HEK293 (cell line): Measurements from ENCODE around the gene LCN2.

Experiments used
- CTCF ChIA-PET: fragments of 350-600 bp; formaldehyde crosslinking; extraction: SDS; loops from one replicate; lab custom pipeline; 2021; ENCODE audit warnings: antibody characterized with exemption; lab: Yijun Ruan, JAX
- POLR2A ChIA-PET: fragments of 300-600 bp; formaldehyde crosslinking; extraction: SDS; loops from one replicate; lab custom pipeline; 2020; ENCODE audit warnings: antibody characterized with exemption, inconsistent platforms; lab: Yijun Ruan, JAX
- H3K27ac ChIP-seq: fragments of 200-500 bp; sonication (Bioruptor generic); 2 replicates; pipeline ENCODE4 v1.5.1; 2014; ENCODE audit warnings: low read depth, low read length, control low read depth, inconsistent platforms; ENCODE audit errors: extremely low read depth
- H3K36me3 ChIP-seq, 2 experiments: fragments of 200-500 bp in 1 of 2; sonication (Bioruptor generic) in 1 of 2; 1 replicate in 1 of 2; 2 replicates in 1 of 2; pipeline ENCODE4 v1.5.1; 2014 to 2017; ENCODE audit warnings: inconsistent platforms in 2 of 2, low read length in 2 of 2; ENCODE audit not compliant: control insufficient read depth in 2 of 2, insufficient read depth in 1 of 2
- H3K4me1 ChIP-seq: fragments of 200-500 bp; sonication (Bioruptor generic); 2 replicates; pipeline ENCODE4 v1.5.1; 2014; ENCODE audit warnings: mild to moderate bottlenecking, low read length, inconsistent platforms; ENCODE audit not compliant: control insufficient read depth, insufficient read depth
- H3K4me3 ChIP-seq: 2 replicates; pipeline ENCODE4 v1.5.1; 2011; ENCODE audit warnings: low read depth, mild to moderate bottlenecking, control low read depth, low read length, moderate library complexity
- H3K9me3 ChIP-seq: fragments of 200-500 bp; sonication (Bioruptor generic); 2 replicates; pipeline ENCODE4 v1.5.1; 2014; ENCODE audit warnings: low read depth, low read length, inconsistent platforms; ENCODE audit not compliant: control insufficient read depth, insufficient read depth
- EGR2 ChIP-seq: fragments of 450-650 bp; formaldehyde crosslinking; IDR thresholded peaks from 2 replicates; pipeline ENCODE4 v1.5.1; 2016; ENCODE audit warnings: low read depth, missing biosample characterization, missing genetic modification characterization
- FEZF1 ChIP-seq: fragments of 450-650 bp; formaldehyde crosslinking; IDR thresholded peaks from 2 replicates; pipeline ENCODE4 v1.5.1; 2016; ENCODE audit warnings: missing biosample characterization, missing genetic modification characterization
- HOXA7 ChIP-seq: sonication (generic); formaldehyde crosslinking; IDR thresholded peaks from 2 replicates; pipeline ENCODE4 v1.8.1; 2022; ENCODE audit warnings: missing genetic modification reagents, borderline replicate concordance
- HOXD13 ChIP-seq: sonication (generic); formaldehyde crosslinking; IDR thresholded peaks from 2 replicates; pipeline ENCODE4 v1.8.0; 2022; ENCODE audit warnings: missing genetic modification reagents, borderline replicate concordance
- KLF1 ChIP-seq: fragments of 450-650 bp; formaldehyde crosslinking; IDR thresholded peaks from 2 replicates; pipeline ENCODE4 v1.5.1; 2016; ENCODE audit warnings: missing biosample characterization, missing genetic modification characterization
- KLF10 ChIP-seq: fragments of 450-650 bp; IDR thresholded peaks from 2 replicates; pipeline ENCODE4 v1.5.1; 2018; ENCODE audit warnings: missing biosample characterization, mild to moderate bottlenecking, missing genetic modification characterization
- TCF7L2 ChIP-seq: IDR thresholded peaks from 2 replicates; pipeline ENCODE4 v1.6.1; 2011; ENCODE audit warnings: low read depth, mild to moderate bottlenecking, inconsistent platforms, low read length, moderate library complexity, borderline replicate concordance
- ZBTB44 ChIP-seq: fragments of 450-650 bp; IDR thresholded peaks from 2 replicates; pipeline ENCODE4 v1.5.1; 2018; ENCODE audit warnings: missing biosample characterization, mild to moderate bottlenecking, missing genetic modification characterization
- ZBTB48 ChIP-seq: fragments of 450-650 bp; formaldehyde crosslinking; IDR thresholded peaks from 2 replicates; pipeline ENCODE4 v1.5.1; 2016; ENCODE audit warnings: missing biosample characterization, missing genetic modification characterization
- ZIC2 ChIP-seq: fragments of 450-650 bp; formaldehyde crosslinking; IDR thresholded peaks from 2 replicates; pipeline ENCODE4 v1.5.1; 2016; ENCODE audit warnings: missing biosample characterization, missing genetic modification characterization
- ZNF19 ChIP-seq: fragments of 450-650 bp; formaldehyde crosslinking; IDR thresholded peaks from 2 replicates; pipeline ENCODE4; 2016; ENCODE audit warnings: missing biosample characterization, missing genetic modification characterization, low read depth
- ZNF292 ChIP-seq: fragments of 450-650 bp; formaldehyde crosslinking; IDR thresholded peaks from 2 replicates; pipeline ENCODE4 v1.5.1; 2016; ENCODE audit warnings: low read depth, missing biosample characterization, missing genetic modification characterization, borderline replicate concordance
- ZNF555 ChIP-seq: fragments of 450-650 bp; formaldehyde crosslinking; conservative IDR thresholded peaks from 2 replicates; pipeline ENCODE4 v1.5.1; 2017; ENCODE audit warnings: missing biosample characterization, mild to moderate bottlenecking, missing genetic modification characterization, inconsistent platforms
- ZNF596 ChIP-seq: fragments of 450-650 bp; IDR thresholded peaks from 2 replicates; pipeline ENCODE4 v1.5.0; 2018; ENCODE audit warnings: missing biosample characterization, mild to moderate bottlenecking, missing genetic modification characterization, moderate library complexity
- ZNF639 ChIP-seq: fragments of 450-650 bp; formaldehyde crosslinking; IDR thresholded peaks from 2 replicates; pipeline ENCODE4 v1.5.1; 2016; ENCODE audit warnings: missing biosample characterization, missing genetic modification characterization
- ZNF76 ChIP-seq: fragments of 450-650 bp; formaldehyde crosslinking; IDR thresholded peaks from 2 replicates; pipeline ENCODE4; 2016; ENCODE audit warnings: low read depth, missing biosample characterization, missing genetic modification characterization, borderline replicate concordance
- TF ChIP-seq, protein P1 (sequence below): fragments of 450-650 bp; formaldehyde crosslinking; IDR thresholded peaks from 2 replicates; pipeline ENCODE4 v1.5.1; 2016; ENCODE audit warnings: missing biosample characterization, missing genetic modification characterization, low read depth
- TF ChIP-seq, protein P2 (sequence below): fragments of 450-650 bp; formaldehyde crosslinking; IDR thresholded peaks from 2 replicates; pipeline ENCODE4 v1.5.1; 2017; ENCODE audit warnings: missing biosample characterization, missing genetic modification characterization

Gene LCN2

DNA sequence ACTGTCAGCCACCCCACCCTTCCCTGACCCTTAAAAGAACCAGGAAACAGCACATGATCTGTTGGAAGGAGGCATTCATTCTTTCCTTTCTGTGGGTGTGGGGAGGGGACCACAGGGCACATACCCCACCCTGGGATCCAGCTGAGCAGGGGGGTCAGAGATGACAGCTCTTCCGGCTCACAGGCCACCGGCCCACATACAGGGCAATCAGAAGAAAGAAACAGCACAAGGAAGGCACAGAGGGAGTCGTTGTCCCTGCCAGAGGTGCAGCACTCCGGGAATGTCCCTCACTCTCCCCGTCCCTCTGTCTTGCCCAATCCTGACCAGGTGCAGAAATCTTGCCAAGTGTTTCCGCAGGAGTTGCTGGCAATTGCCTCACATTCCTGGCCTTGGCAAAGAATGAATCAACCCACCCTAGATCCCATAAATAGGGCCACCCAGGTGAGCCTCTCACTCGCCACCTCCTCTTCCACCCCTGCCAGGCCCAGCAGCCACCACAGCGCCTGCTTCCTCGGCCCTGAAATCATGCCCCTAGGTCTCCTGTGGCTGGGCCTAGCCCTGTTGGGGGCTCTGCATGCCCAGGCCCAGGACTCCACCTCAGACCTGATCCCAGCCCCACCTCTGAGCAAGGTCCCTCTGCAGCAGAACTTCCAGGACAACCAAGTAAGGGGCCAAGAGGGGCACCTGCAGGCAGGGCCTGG is at the start of gene LCN2:
Gene LCN2 (plus strand): TSS at position 453 of the 701 bp plus-strand sequence. CDS start 73 bp downstream, at position 526.
- Histone ChIP-seq H3K9me3 (no peaks in the 10 kb centered on the region), H3K27ac (no peak within 1 kb of the TSS), H3K4me1 (no peaks in the 10 kb centered on the region), H3K4me3 (no peak within 1 kb of the TSS), H3K36me3 (no peaks in the 10 kb centered on the region)
- ChIA-PET CTCF (interaction anchor here (0.5 to 0.7 kb wide), 2 partner anchors 9 to 1847 kb away, joined by 4 to 5 read pairs; no protein-coding TSS in a partner anchor), POLR2A (no interaction called here)
- TF ChIP-seq, protein P1, sequence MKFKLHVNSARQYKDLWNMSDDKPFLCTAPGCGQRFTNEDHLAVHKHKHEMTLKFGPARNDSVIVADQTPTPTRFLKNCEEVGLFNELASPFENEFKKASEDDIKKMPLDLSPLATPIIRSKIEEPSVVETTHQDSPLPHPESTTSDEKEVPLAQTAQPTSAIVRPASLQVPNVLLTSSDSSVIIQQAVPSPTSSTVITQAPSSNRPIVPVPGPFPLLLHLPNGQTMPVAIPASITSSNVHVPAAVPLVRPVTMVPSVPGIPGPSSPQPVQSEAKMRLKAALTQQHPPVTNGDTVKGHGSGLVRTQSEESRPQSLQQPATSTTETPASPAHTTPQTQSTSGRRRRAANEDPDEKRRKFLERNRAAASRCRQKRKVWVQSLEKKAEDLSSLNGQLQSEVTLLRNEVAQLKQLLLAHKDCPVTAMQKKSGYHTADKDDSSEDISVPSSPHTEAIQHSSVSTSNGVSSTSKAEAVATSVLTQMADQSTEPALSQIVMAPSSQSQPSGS (tag by site-specific recombination), result no peak
- peak; percentile 84 for TF ChIP-seq ZIC2 (tag by site-specific recombination)

DNA sequence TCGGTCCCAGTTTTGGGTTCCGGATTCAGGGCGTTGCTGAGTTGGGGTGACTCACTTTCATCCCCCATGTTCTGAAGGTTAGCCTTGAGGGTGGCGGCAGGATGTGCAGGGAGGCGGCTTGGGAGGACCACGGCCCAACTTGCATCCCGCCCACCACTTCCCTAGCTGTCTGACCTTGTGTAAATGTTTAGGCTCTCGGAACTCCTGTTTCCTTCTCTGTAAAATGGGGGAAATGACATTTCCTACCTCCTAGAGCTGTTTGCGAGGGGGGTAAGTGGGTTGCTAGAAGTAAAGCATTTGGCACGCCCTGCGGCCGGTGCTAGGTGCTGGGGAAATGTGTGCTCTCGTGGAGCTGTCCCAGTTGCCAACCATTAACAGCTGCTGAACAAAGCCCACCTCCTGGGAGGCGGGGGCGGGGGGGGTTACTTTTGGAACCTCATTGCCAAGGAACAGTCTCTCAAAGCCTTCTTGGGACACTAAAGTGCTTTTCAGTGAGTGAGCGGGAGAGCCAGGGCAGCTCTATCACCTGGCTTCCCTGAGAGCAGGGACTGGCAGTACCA is 49.2 kb upstream of the LCN2 start:
- Histone ChIP-seq H3K27ac (no peak overlapping the region), H3K4me1 (0 out of 2 replicates have a peak, but pooled peaks cover 4% of the 10 kb centered on the region), H3K36me3 (peaks cover 0 to 40% of the 10 kb centered on the region in 2 experiments; a peak in 2 of 3 replicates), H3K4me3 (no peak overlapping the region), H3K9me3 (no peaks in the 10 kb centered on the region)
- POLR2A ChIA-PET, result interaction anchor here (0.6 to 2.6 kb wide), 3 partner anchors 25 to 32 kb away, joined by 3 to 8 read pairs (median 3); partner anchors contain the start of genes NAIF1 and SLC25A25
- CTCF ChIA-PET, result interaction anchor here (0.6 to 5.0 kb wide), 5 partner anchors 11 to 156 kb away, joined by 3 to 42 read pairs (median 11); no protein-coding TSS in a partner anchor
- TF ChIP-seq KLF1, result 0 out of 2 replicates have a peak, but pooled peaks have one; percentile 48
- TF ChIP-seq EGR2, result 0 out of 2 replicates have a peak, but pooled peaks have one; percentile 23
- TF ChIP-seq FEZF1 (tag by site-specific recombination), result no peak

- H3K4me3 ChIP-seq, result no peak overlapping the region
- H3K9me3 ChIP-seq, result no peaks in the 10 kb centered on the region
- H3K4me1 ChIP-seq, result 0 out of 2 replicates have a peak, but pooled peaks cover 4% of the 10 kb centered on the region
- POLR2A ChIA-PET, result interaction anchor here (0.8 to 2.6 kb wide), 2 partner anchors 28 to 33 kb away, joined by 3 to 8 read pairs; partner anchors contain the start of genes NAIF1 and SLC25A25
- TF ChIP-seq, protein P2, sequence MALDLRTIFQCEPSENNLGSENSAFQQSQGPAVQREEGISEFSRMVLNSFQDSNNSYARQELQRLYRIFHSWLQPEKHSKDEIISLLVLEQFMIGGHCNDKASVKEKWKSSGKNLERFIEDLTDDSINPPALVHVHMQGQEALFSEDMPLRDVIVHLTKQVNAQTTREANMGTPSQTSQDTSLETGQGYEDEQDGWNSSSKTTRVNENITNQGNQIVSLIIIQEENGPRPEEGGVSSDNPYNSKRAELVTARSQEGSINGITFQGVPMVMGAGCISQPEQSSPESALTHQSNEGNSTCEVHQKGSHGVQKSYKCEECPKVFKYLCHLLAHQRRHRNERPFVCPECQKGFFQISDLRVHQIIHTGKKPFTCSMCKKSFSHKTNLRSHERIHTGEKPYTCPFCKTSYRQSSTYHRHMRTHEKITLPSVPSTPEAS (tag by site-specific recombination), result no peak
- TF ChIP-seq KLF10 (no peak), ZNF19 (no peak), HOXD13 (CRISPR knock-in tag) (no peak), TCF7L2 (no peak), HOXA7 (CRISPR knock-in tag) (no peak), ZNF596 (no peak), ZNF555 (tag by site-specific recombination) (no peak)
- no peak overlapping the region for H3K27ac ChIP-seq
- peaks cover 0 to 44% of the 10 kb centered on the region in 2 experiments; a peak in 2 of 3 replicates for H3K36me3 ChIP-seq
- CTCF ChIA-PET, result interaction anchor here (1.9 to 5.0 kb wide), 4 partner anchors 15 to 157 kb away, joined by 7 to 42 read pairs (median 14); no protein-coding TSS in a partner anchor
Measured at GRCh38 chr9:128100581-128100980, 48.7 kb upstream of the LCN2 start.

GRCh38 chr9:128101231-128101661 is 48.0 kb upstream of the LCN2 start:
- H3K27ac ChIP-seq, result no peak overlapping the region
- H3K4me1 ChIP-seq, result 0 out of 2 replicates have a peak, but pooled peaks cover 4% of the 10 kb centered on the region
- H3K36me3 ChIP-seq, result peaks cover 0 to 51% of the 10 kb centered on the region in 2 experiments; a peak in 2 of 3 replicates
- H3K9me3 ChIP-seq, result no peaks in the 10 kb centered on the region
- ChIA-PET CTCF (interaction anchor here (1.9 to 5.0 kb wide), 3 partner anchors 17 to 158 kb away, joined by 7 to 42 read pairs (median 17); no protein-coding TSS in a partner anchor), POLR2A (interaction anchor here (2.6 kb wide), 1 partner anchor 33 kb away, joined by 8 read pairs; the partner anchor contains the start of genes NAIF1 and SLC25A25)
- H3K4me3 ChIP-seq, result no peak overlapping the region
- no peak for TF ChIP-seq ZBTB48 (tag by site-specific recombination)
- TF ChIP-seq ZNF76 (tag by site-specific recombination), result no peak
- TF ChIP-seq ZNF639 (tag by site-specific recombination), result no peak
- no peak for TF ChIP-seq ZBTB44 (tag by site-specific recombination)
- no peak for TF ChIP-seq ZNF292 (tag by site-specific recombination)
